Spleen (tissue), 11 donors: Measurements from ENCODE around the gene URM1. TPM values are rescaled to one million over a fixed set of nuclear protein-coding genes. Genes with fewer than 3 reads are reported as not detected.

Experiments used
- DNase-seq: peaks from one replicate; pipeline ENCODE4 v3.0.0-alpha.2; 2020
- H3K27ac ChIP-seq, 8 donors: fragments of 200-600 bp; sonication (generic) in 7 of 8; 1 replicate in 4 of 8; 2 replicates in 4 of 8; pipeline versions ENCODE4 v1.5.0 to v1.8.0; 2016 to 2021; ENCODE audit warnings: inconsistent platforms in 4 of 8, mild to moderate bottlenecking in 4 of 8, moderate library complexity in 1 of 8
- H3K27me3 ChIP-seq, 7 donors: fragments of 200-600 bp; sonication (generic) in 6 of 7; replicated peaks in 1 of 7; 1 replicate in 4 of 7; 2 replicates in 3 of 7; pipeline versions ENCODE4 v1.5.0 to v1.8.0; 2016 to 2021; ENCODE audit warnings: inconsistent platforms in 3 of 7, mild to moderate bottlenecking in 1 of 7
- H3K36me3 ChIP-seq, 6 donors: fragments of 200-600 bp; sonication (generic) in 5 of 6; 1 replicate in 4 of 6; 2 replicates in 2 of 6; pipeline versions ENCODE4 v1.5.0 to v1.8.0; 2016 to 2021; ENCODE audit warnings: inconsistent platforms in 2 of 6
- H3K4me1 ChIP-seq, 6 donors: fragments of 200-600 bp; sonication (generic) in 5 of 6; 1 replicate in 3 of 6; 2 replicates in 3 of 6; pipeline versions ENCODE4 v1.5.0 to v1.8.0; 2016 to 2021; ENCODE audit warnings: inconsistent platforms in 3 of 6
- H3K4me3 ChIP-seq, 8 donors: fragments of 200-600 bp; sonication (generic) in 7 of 8; 1 replicate in 4 of 8; 2 replicates in 4 of 8; pipeline versions ENCODE4 v1.5.0 to v1.8.0; 2016 to 2021; ENCODE audit warnings: inconsistent platforms in 4 of 8, mild to moderate bottlenecking in 4 of 8, moderate library complexity in 2 of 8
- H3K9me3 ChIP-seq, 8 donors: fragments of 200-600 bp; sonication (generic) in 7 of 8; 1 replicate in 4 of 8; 2 replicates in 4 of 8; pipeline versions ENCODE4 v1.5.0 to v1.8.0; 2016 to 2021; ENCODE audit warnings: inconsistent platforms in 4 of 8
- CTCF ChIP-seq, 11 experiments: fragments of 200-600 bp in 7 of 11; fragments of 450-650 bp in 4 of 11; sonication (generic) in 4 of 11; IDR thresholded peaks in 8 of 11; conservative IDR thresholded peaks in 3 of 11; 1 replicate in 7 of 11; 2 replicates in 4 of 11; pipeline versions ENCODE4 v1.4.0 to v1.8.0; 2016 to 2021; ENCODE audit warnings: antibody characterized with exemption in 11 of 11, inconsistent platforms in 4 of 11, mild to moderate bottlenecking in 1 of 11
- POLR2A ChIP-seq, 3 donors: fragments of 450-650 bp; IDR thresholded peaks; one replicate each; pipeline ENCODE4 v1.5.1; 2017; ENCODE audit warnings: antibody characterized with exemption in 3 of 3, mild to moderate bottlenecking in 1 of 3
- POLR2AphosphoS5 ChIP-seq, 3 donors: sonication (generic); formaldehyde crosslinking; IDR thresholded peaks; one replicate each; pipeline ENCODE4 v1.5.1; 2017; ENCODE audit warnings: antibody characterized with exemption in 3 of 3
- WGBS, 5 donors: extraction: QIAGEN DNeasy Blood & Tissue Kit in 3 of 5; methylation state at CpG; one replicate each; pipeline versions ENCODE4 v1.1.5 to v1.1.7; 2013 to 2018; 5-methylcytosine and 5-hydroxymethylcytosine counted together
- intact Hi-C: fragments of 100-400 bp; cut with DNase I; formaldehyde crosslinking; loops from one replicate; pipeline ENCODE4 v1.15.0; 2023; ENCODE audit warnings: low total_unique reads
- microRNA-seq, 3 donors: library from miRNA; unstranded; fragments of <30 nt; microRNA quantifications; one replicate each; pipeline versions ENCODE4 to v1.1.0, GENCODE V29; 2019 to 2020
- polyA plus RNA-seq, 3 donors: library from polyadenylated mRNA; stranded (reverse); fragments of 200-250 nt; gene quantifications; one replicate each; pipeline ENCODE4 v1.2.1, GENCODE V29; 2013
- total RNA-seq, 7 donors: library from RNA; depleted of rRNA in 3 of 7; stranded (reverse); fragments of >200 nt in 3 of 7; fragmentation: NEBNext Ultra II Directional in 4 of 7; extraction: Animal tissue kit (Norgen Biotek cat#: 25700) in 4 of 7; gene quantifications; one replicate each; pipeline versions ENCODE4 v1.1.0 to v1.2.1, GENCODE V29; 2016 to 2021
- donor health status: healthy with polysubstance abuse.
- donor health status: DM: no; HTN: no; CAD: no; lungs with moderate emphysema.
- donor health status: DM: no; HTN: no; CAD: no.
- donor health status: Bipolar disorder and iron deficiency.
- donor health status: healthy.
- donor health status: DM: no; HTN: no; CAD: no.
- donor health status: DM: yes; HTN: yes; CAD: no.

URM1 gene
- total and polyA plus RNA-seq, 10 donors = 28.1 to 58.1 (median 45.8) TPM

GRCh38 chr9:128439273-128439672, 68.1 kb downstream of the URM1 start:
- TF ChIP-seq POLR2A (IDR thresholded peaks at IDR 0.05) = no peak
- no peak for TF ChIP-seq POLR2AphosphoS5 (IDR thresholded peaks at IDR 0.05)
- TF ChIP-seq CTCF (IDR thresholded peaks at IDR 0.05 in 8 of 11, conservative IDR thresholded peaks at IDR 0.05 in 3 of 11) = no peak
- DNase-seq = no peak
- peaks cover 0 to 11% (median 9%) of the 10 kb centered on the region in 6 donors for H3K4me1 ChIP-seq
- WGBS, 5 donors = 69 to 82% (median 77%) methylated on average over 7 of the region's 7 CpGs
- H3K9me3 ChIP-seq = no peaks in the 10 kb centered on the region
- no peaks in the 10 kb centered on the region for H3K27me3 ChIP-seq
- no peak overlapping the region for H3K4me3 ChIP-seq
- peak overlapping the region in 3 of 8 donors; percentile 22 to 43 (median 23) for H3K27ac ChIP-seq
- no peaks in the 10 kb centered on the region for H3K36me3 ChIP-seq
- intact Hi-C loops = no loop called here

Small RNA genes lying within 50 kb of the gene (microRNA-seq; reads per million reads assigned to microRNA genes)
- gene MIR219B = 0 reads per million in 3 donors

Other genes with a start within 250 kb of the URM1 start
- gene PTGES2, start 243.6 kb upstream of the URM1 start, total RNA-seq = 10 to 100 TPM; 45.2 to 66.6 (median 58.5) TPM
- gene PTGES2, start 243.6 kb upstream of the URM1 start, polyA plus RNA-seq = 10 to 100 TPM; 45.8 to 71.2 (median 54.0) TPM
- gene LCN2, start 221.9 kb upstream of the URM1 start, total RNA-seq = 100 to 1,000 TPM in 1 of 7 donors, 10 to 100 TPM in 5, 1 to 10 TPM in 1; 7.7 to 218 (median 20.3) TPM
- 10 to 100 TPM; 10.7 to 17.5 (median 13.3) TPM for gene LCN2, start 221.9 kb upstream of the URM1 start, polyA plus RNA-seq
- 100 to 1,000 TPM in 3 of 7 donors, 10 to 100 TPM in 4; 43.5 to 220 (median 59.2) TPM for gene BBLN, start 211.1 kb upstream of the URM1 start, total RNA-seq
- 100 to 1,000 TPM; 152 to 201 (median 178) TPM for gene BBLN, start 211.1 kb upstream of the URM1 start, polyA plus RNA-seq
- 10 to 100 TPM; 61.9 to 98.2 (median 89.2) TPM for gene CIZ1, start 179.8 kb upstream of the URM1 start, total RNA-seq
- gene CIZ1, start 179.8 kb upstream of the URM1 start, polyA plus RNA-seq = 10 to 100 TPM; 24.7 to 50.0 (median 34.5) TPM
- 1 to 10 TPM in 6 of 7 donors, under 1 TPM in 1; 0.42 to 3.6 (median 2.1) TPM for gene DNM1, start 168.0 kb upstream of the URM1 start, total RNA-seq
- 1 to 10 TPM; 1.2 to 1.3 (median 1.3) TPM for gene DNM1, start 168.0 kb upstream of the URM1 start, polyA plus RNA-seq
- gene GOLGA2, start 95.4 kb upstream of the URM1 start, total RNA-seq = 10 to 100 TPM; 56.1 to 79.0 (median 68.0) TPM
- gene GOLGA2, start 95.4 kb upstream of the URM1 start, polyA plus RNA-seq = 10 to 100 TPM; 15.5 to 39.4 (median 28.0) TPM
- gene SWI5, start 95.1 kb upstream of the URM1 start, total RNA-seq = 10 to 100 TPM in 6 of 7 donors, 1 to 10 TPM in 1; 8.4 to 19.1 (median 13.6) TPM
- gene SWI5, start 95.1 kb upstream of the URM1 start, polyA plus RNA-seq = 10 to 100 TPM; 15.6 to 23.4 (median 23.0) TPM
- 10 to 100 TPM in 5 of 7 donors, 1 to 10 TPM in 2; 9.0 to 19.2 (median 16.3) TPM for gene TRUB2, start 48.9 kb upstream of the URM1 start, total RNA-seq
- 10 to 100 TPM; 11.8 to 15.3 (median 14.1) TPM for gene TRUB2, start 48.9 kb upstream of the URM1 start, polyA plus RNA-seq
- 10 to 100 TPM; 23.9 to 53.8 (median 37.3) TPM for gene COQ4, start 48.5 kb upstream of the URM1 start, total RNA-seq
- 10 to 100 TPM; 39.2 to 63.7 (median 54.7) TPM for gene COQ4, start 48.5 kb upstream of the URM1 start, polyA plus RNA-seq
- gene SLC27A4, start 30.8 kb upstream of the URM1 start, total RNA-seq = 10 to 100 TPM in 6 of 7 donors, 1 to 10 TPM in 1; 9.6 to 14.2 (median 11.8) TPM
- gene SLC27A4, start 30.8 kb upstream of the URM1 start, polyA plus RNA-seq = 10 to 100 TPM in 1 of 3 donors, 1 to 10 TPM in 2; 8.4 to 15.5 (median 8.5) TPM
- 10 to 100 TPM in 4 of 7 donors, 1 to 10 TPM in 3; 8.3 to 22.7 (median 10.0) TPM for gene CERCAM, start 49.5 kb downstream of the URM1 start, total RNA-seq
- 1 to 10 TPM; 3.8 to 7.4 (median 5.0) TPM for gene CERCAM, start 49.5 kb downstream of the URM1 start, polyA plus RNA-seq
- 10 to 100 TPM; 25.4 to 37.5 (median 30.9) TPM for gene ODF2, start 84.6 kb downstream of the URM1 start, total RNA-seq
- 10 to 100 TPM; 13.4 to 16.5 (median 15.2) TPM for gene ODF2, start 84.6 kb downstream of the URM1 start, polyA plus RNA-seq
- 10 to 100 TPM; 20.8 to 31.2 (median 25.8) TPM for gene GLE1, start 133.3 kb downstream of the URM1 start, total RNA-seq
- 10 to 100 TPM; 14.3 to 15.1 (median 14.7) TPM for gene GLE1, start 133.3 kb downstream of the URM1 start, polyA plus RNA-seq
- 100 to 1,000 TPM; 228 to 386 (median 292) TPM for gene SPTAN1, start 181.2 kb downstream of the URM1 start, total RNA-seq
- gene SPTAN1, start 181.2 kb downstream of the URM1 start, polyA plus RNA-seq = 100 to 1,000 TPM in 2 of 3 donors, 10 to 100 TPM in 1; 83.4 to 147 (median 118) TPM